SK-N-SH (cell line): Measurements from ENCODE around the gene MDM1. TPM values are rescaled to one million over a fixed set of nuclear protein-coding genes. Genes with fewer than 3 reads are reported as not detected.

Experiments
- CTCF ChIA-PET: fragments of 300-600, 350-600 bp; formaldehyde crosslinking; extraction: SDS; loops from one replicate; lab custom pipeline; 2021; lab: Yijun Ruan, JAX
- POLR2A ChIA-PET: fragments of 350-600 bp; sonication (Branson Sonifier 250); formaldehyde crosslinking; extraction: SDS; loops from one replicate; lab custom pipeline; 2020; ENCODE audit warnings: antibody characterized with exemption, inconsistent platforms; lab: Yijun Ruan, JAX
- DNase-seq: peaks from one replicate; pipeline ENCODE4 v3.0.0; 2012
- H2AFZ ChIP-seq: fragments of 200-600 bp; sonication (generic); 2 replicates; pipeline ENCODE4 v1.8.1; 2016; ENCODE audit warnings: antibody characterized with exemption, mild to moderate bottlenecking, low read depth
- H3F3A ChIP-seq: fragments of 200-600 bp; sonication (generic); replicated peaks from 2 replicates; pipeline ENCODE3; 2016; ENCODE audit warnings: antibody characterized with exemption, mild to moderate bottlenecking; ENCODE audit not compliant: insufficient read depth
- H3K27ac ChIP-seq, 2 experiments: fragments of 200-500 bp in 1 of 2; fragments of 200-600 bp in 1 of 2; sonication (Bioruptor generic) in 1 of 2; sonication (generic), shearing (Covaris generic) in 1 of 2; 2 replicates each; pipeline versions ENCODE4 v1.5.1 to v1.6.1; 2014 to 2016; ENCODE audit warnings: low read depth in 2 of 2, inconsistent platforms in 1 of 2, low read length in 1 of 2, mild to moderate bottlenecking in 1 of 2, mixed read lengths in 1 of 2
- H3K27me3 ChIP-seq: fragments of 200-600 bp; sonication (generic), shearing (Covaris generic); 2 replicates; pipeline ENCODE4 v1.6.1; 2016; ENCODE audit warnings: mixed run types; ENCODE audit not compliant: insufficient read depth
- H3K36me3 ChIP-seq, 2 experiments: fragments of 200-500 bp in 1 of 2; fragments of 200-600 bp in 1 of 2; sonication (Bioruptor generic) in 1 of 2; sonication (generic) in 1 of 2; replicated peaks in 1 of 2; 2 replicates each; pipeline versions ENCODE3 to v1.5.1; 2014 to 2016; ENCODE audit warnings: low read length in 1 of 2, mild to moderate bottlenecking in 1 of 2; ENCODE audit not compliant: insufficient read depth in 2 of 2, control insufficient read depth in 1 of 2
- H3K4me1 ChIP-seq, 2 experiments: fragments of 200-500 bp in 1 of 2; fragments of 200-600 bp in 1 of 2; sonication (Bioruptor generic) in 1 of 2; sonication (generic), shearing (Covaris generic) in 1 of 2; 2 replicates each; pipeline versions ENCODE4 v1.5.1 to v1.6.1; 2014 to 2016; ENCODE audit warnings: low read depth in 1 of 2, low read length in 1 of 2, mixed run types in 1 of 2; ENCODE audit not compliant: insufficient read depth in 2 of 2, control insufficient read depth in 1 of 2
- H3K4me2 ChIP-seq: fragments of 200-600 bp; sonication (generic), shearing (Covaris generic); 2 replicates; pipeline ENCODE4 v1.6.1; 2017; ENCODE audit warnings: mixed run types
- H3K4me3 ChIP-seq, 2 experiments: fragments of 200-500 bp in 1 of 2; fragments of 200-600 bp in 1 of 2; sonication (Bioruptor generic) in 1 of 2; sonication (generic), shearing (Covaris generic) in 1 of 2; 2 replicates each; pipeline versions ENCODE4 v1.5.1 to v1.8.1; 2014 to 2016; ENCODE audit warnings: low read depth in 2 of 2, inconsistent platforms in 1 of 2, low read length in 1 of 2, mild to moderate bottlenecking in 1 of 2, mixed read lengths in 1 of 2, moderate library complexity in 1 of 2
- H3K79me2 ChIP-seq: fragments of 200-600 bp; sonication (generic); 2 replicates; pipeline ENCODE4 v1.8.1; 2017; ENCODE audit warnings: mild to moderate bottlenecking; ENCODE audit not compliant: insufficient read depth
- H3K9ac ChIP-seq: fragments of 200-600 bp; sonication (generic); 2 replicates; pipeline ENCODE4 v1.6.1; 2017; ENCODE audit warnings: mixed run types
- H3K9me2 ChIP-seq: fragments of 200-600 bp; sonication (generic); 2 replicates; pipeline ENCODE4 v1.6.1; 2017; ENCODE audit warnings: mixed run types
- H3K9me3 ChIP-seq: fragments of 200-600 bp; sonication (generic); 2 replicates; pipeline ENCODE4 v1.6.1; 2017; ENCODE audit warnings: mixed run types, mild to moderate bottlenecking, moderate library complexity
- H4K20me1 ChIP-seq: fragments of 200-600 bp; sonication (generic); 2 replicates; pipeline ENCODE4 v1.6.1; 2017; ENCODE audit warnings: mild to moderate bottlenecking, mixed run types; ENCODE audit not compliant: insufficient read depth
- CHD2 ChIP-seq: fragments of 150-350 bp; IDR thresholded peaks from 2 replicates; pipeline ENCODE4 v1.6.1; 2018; ENCODE audit warnings: low read length; ENCODE audit not compliant: partially characterized antibody
- EZH2phosphoT487 ChIP-seq: fragments of 200-600 bp; sonication (generic); IDR thresholded peaks from 2 replicates; pipeline ENCODE4 v1.6.1; 2017; ENCODE audit warnings: low read depth, mixed run types, mild to moderate bottlenecking, antibody characterized with exemption, moderate library complexity, borderline replicate concordance
- FOXM1 ChIP-seq: IDR thresholded peaks from 2 replicates; pipeline ENCODE4 v1.4.0; 2012; ENCODE audit warnings: low read depth, mild to moderate bottlenecking
- GABPA ChIP-seq: IDR thresholded peaks from 2 replicates; pipeline ENCODE4 v1.4.0; 2012; ENCODE audit warnings: low read depth, mild to moderate bottlenecking
- MXI1 ChIP-seq: IDR thresholded peaks from 2 replicates; pipeline ENCODE4 v1.6.1; 2012; ENCODE audit warnings: mild to moderate bottlenecking, low read depth, low read length, improper control_type of control experiment
- NFIC ChIP-seq: IDR thresholded peaks from 2 replicates; pipeline ENCODE4 v1.4.0; 2012; ENCODE audit warnings: borderline replicate concordance
- TCF12 ChIP-seq: IDR thresholded peaks from 2 replicates; pipeline ENCODE4 v1.4.0; 2012
- TEAD4 ChIP-seq: IDR thresholded peaks from 2 replicates; pipeline ENCODE4 v1.4.0; 2012; ENCODE audit warnings: mild to moderate bottlenecking, borderline replicate concordance; ENCODE audit not compliant: insufficient read depth
- WGBS: methylation state at CpG from one replicate; pipeline ENCODE4 v1.1.6; 2017; ENCODE audit warnings: low lambda C conversion rate; 5-methylcytosine and 5-hydroxymethylcytosine counted together
- polyA plus RNA-seq, 3 experiments: library from polyadenylated mRNA; depleted of rRNA; stranded (reverse); fragments of >200 nt; gene quantifications; 2 replicates each; pipeline ENCODE4 v1.2.3, GENCODE V29; 2012
- TF ChIP-seq, protein P1 (sequence below): IDR thresholded peaks from 2 replicates; pipeline ENCODE4 v1.4.0; 2012; ENCODE audit warnings: low read depth, borderline replicate concordance
- TF ChIP-seq, protein P2 (sequence below): IDR thresholded peaks from 2 replicates; pipeline ENCODE4 v1.4.0; 2012; ENCODE audit warnings: low read depth
- TF ChIP-seq, protein P3 (sequence below): fragments of 200-600 bp; sonication (generic); IDR thresholded peaks from 2 replicates; pipeline ENCODE4 v1.6.1; 2017; ENCODE audit warnings: antibody characterized with exemption, mild to moderate bottlenecking, moderate library complexity

Gene MDM1
- polyA plus RNA-seq, 1 of the 3 experiments (the other 2 are of a cell fraction), result 7.4 TPM

DNA sequence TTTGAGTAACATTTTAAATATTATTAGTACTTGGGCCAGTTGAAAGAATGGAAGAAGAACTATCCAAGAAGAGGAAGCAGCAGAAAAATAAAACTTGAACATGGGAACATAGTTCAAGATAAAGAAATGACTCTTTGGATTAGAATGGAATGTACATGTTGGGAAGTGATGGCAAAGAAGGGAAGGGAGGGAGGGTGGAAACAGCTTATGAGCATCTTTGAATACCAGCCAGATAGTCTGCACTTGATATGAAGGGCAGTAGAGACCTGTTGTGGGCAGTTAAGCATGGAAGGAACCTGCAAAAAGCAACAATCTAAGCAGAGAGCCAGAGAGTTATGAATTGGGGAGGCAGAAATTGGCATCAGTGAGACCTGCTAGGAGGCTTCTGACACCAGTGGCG, 68.8 kb downstream of the MDM1 start:
- H3K9me3 ChIP-seq, result no peaks in the 10 kb centered on the region
- H4K20me1 ChIP-seq, result no peaks in the 10 kb centered on the region
- no peaks in the 10 kb centered on the region for H3K79me2 ChIP-seq
- no peaks in the 10 kb centered on the region for H3K36me3 ChIP-seq
- H3K4me2 ChIP-seq, result no peak overlapping the region
- peaks cover 33% of the 10 kb centered on the region for H3F3A ChIP-seq
- peak overlapping the region in 1 of 2 experiments; percentile 80; a peak in 2 of 4 replicates for H3K27ac ChIP-seq
- no peaks in the 10 kb centered on the region for H3K9me2 ChIP-seq
- DNase-seq, result no peak
- POLR2A ChIA-PET, result no interaction called here
- H2AFZ ChIP-seq, result no peak overlapping the region
- H3K4me3 ChIP-seq, result no peak overlapping the region
- CTCF ChIA-PET, result no interaction called here
- H3K27me3 ChIP-seq, result no peaks in the 10 kb centered on the region
- H3K4me1 ChIP-seq, result peaks cover 0 to 35% of the 10 kb centered on the region in 2 experiments; a peak in 1 of 4 replicates
- WGBS, result 63% methylated on average over 1 of the region's 1 CpG
- TF ChIP-seq GABPA (no peak), TEAD4 (no peak)
- TF ChIP-seq, protein P1, sequence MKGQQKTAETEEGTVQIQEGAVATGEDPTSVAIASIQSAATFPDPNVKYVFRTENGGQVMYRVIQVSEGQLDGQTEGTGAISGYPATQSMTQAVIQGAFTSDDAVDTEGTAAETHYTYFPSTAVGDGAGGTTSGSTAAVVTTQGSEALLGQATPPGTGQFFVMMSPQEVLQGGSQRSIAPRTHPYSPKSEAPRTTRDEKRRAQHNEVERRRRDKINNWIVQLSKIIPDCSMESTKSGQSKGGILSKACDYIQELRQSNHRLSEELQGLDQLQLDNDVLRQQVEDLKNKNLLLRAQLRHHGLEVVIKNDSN, result no peak
- TF ChIP-seq, all 33 proteins: peak for 0
- H3K9ac ChIP-seq, result no peak overlapping the region

DNA sequence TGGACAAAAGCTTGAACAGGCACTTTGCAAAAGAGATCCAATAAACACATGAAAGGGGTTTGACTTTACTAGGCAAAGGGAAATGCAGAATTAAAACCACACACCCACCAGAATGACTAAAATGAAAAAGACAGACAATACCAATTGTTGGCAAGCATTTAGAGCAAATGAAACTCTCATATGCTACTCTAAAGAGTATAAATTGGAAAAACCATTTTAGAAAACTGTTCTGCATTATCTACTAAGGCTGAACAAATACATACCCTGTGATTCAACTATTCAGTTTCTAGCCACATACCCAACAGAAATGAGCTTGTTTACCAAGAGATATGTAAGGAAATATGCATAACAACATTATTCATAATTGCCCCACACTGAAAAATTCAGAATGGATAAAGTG, 70.3 kb downstream of the MDM1 start:
- ChIA-PET POLR2A (no interaction called here), CTCF (interaction anchor here (1.2 to 1.3 kb wide), 2 partner anchors 9 to 39 kb away, joined by 3 to 4 read pairs; no protein-coding TSS in a partner anchor)
- H3K4me1 ChIP-seq, result peaks cover 0 to 35% of the 10 kb centered on the region in 2 experiments; a peak in 1 of 4 replicates
- H3K9me2 ChIP-seq, result no peaks in the 10 kb centered on the region
- H3K9ac ChIP-seq, result no peak overlapping the region
- no peak overlapping the region for H3K27ac ChIP-seq
- H3K79me2 ChIP-seq, result no peaks in the 10 kb centered on the region
- TF ChIP-seq EZH2phosphoT487, result no peak
- TF ChIP-seq CHD2, result no peak
- TF ChIP-seq NFIC, result no peak
- TF ChIP-seq, protein P1, result no peak
- no peak for TF ChIP-seq MXI1
- TF ChIP-seq TCF12, result no peak
- TF ChIP-seq, protein P2, sequence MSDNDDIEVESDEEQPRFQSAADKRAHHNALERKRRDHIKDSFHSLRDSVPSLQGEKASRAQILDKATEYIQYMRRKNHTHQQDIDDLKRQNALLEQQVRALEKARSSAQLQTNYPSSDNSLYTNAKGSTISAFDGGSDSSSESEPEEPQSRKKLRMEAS, result no peak
- TF ChIP-seq TEAD4, result no peak
- TF ChIP-seq FOXM1, result no peak
- TF ChIP-seq, protein P3, sequence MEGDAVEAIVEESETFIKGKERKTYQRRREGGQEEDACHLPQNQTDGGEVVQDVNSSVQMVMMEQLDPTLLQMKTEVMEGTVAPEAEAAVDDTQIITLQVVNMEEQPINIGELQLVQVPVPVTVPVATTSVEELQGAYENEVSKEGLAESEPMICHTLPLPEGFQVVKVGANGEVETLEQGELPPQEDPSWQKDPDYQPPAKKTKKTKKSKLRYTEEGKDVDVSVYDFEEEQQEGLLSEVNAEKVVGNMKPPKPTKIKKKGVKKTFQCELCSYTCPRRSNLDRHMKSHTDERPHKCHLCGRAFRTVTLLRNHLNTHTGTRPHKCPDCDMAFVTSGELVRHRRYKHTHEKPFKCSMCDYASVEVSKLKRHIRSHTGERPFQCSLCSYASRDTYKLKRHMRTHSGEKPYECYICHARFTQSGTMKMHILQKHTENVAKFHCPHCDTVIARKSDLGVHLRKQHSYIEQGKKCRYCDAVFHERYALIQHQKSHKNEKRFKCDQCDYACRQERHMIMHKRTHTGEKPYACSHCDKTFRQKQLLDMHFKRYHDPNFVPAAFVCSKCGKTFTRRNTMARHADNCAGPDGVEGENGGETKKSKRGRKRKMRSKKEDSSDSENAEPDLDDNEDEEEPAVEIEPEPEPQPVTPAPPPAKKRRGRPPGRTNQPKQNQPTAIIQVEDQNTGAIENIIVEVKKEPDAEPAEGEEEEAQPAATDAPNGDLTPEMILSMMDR, result no peak
- TF ChIP-seq, all 33 proteins: peak for 0
- Histone ChIP-seq H3F3A (peaks cover 33% of the 10 kb centered on the region), H3K9me3 (no peaks in the 10 kb centered on the region), H2AFZ (no peak overlapping the region), H3K36me3 (no peaks in the 10 kb centered on the region), H3K27me3 (no peaks in the 10 kb centered on the region), H3K4me2 (no peak overlapping the region), H3K4me3 (no peak overlapping the region), H4K20me1 (no peaks in the 10 kb centered on the region)
- DNase-seq, result no peak
